ENCODE data around the gene CD80. TPM values are rescaled to one million over a fixed set of nuclear protein-coding genes. Genes with fewer than 3 reads are reported as not detected.
"Not testable (repeated sequence)": the region's sequence is repeated elsewhere in the genome, so short reads cannot be mapped to it uniquely, and the experiment has no call there.

The CD80 gene
- total RNA-seq, 2 experiments from 2014 or later: 0.17 to 0.41 TPM

- no peaks in the 10 kb centered on the region for H3K4me1 Mint-ChIP-seq (ENCODE audit: low read depth)
- Histone ChIP-seq H3K27me3 (ENCODE audit: control insufficient read depth in 1 of 2, insufficient read depth in 2 of 2, low read length in 2 of 2) (no peaks in the 10 kb centered on the region), H3K4me1 (ENCODE audit: insufficient read depth, low read length) (no peaks in the 10 kb centered on the region), H3K9me3 (ENCODE audit: control insufficient read depth in 1 of 2, insufficient read depth in 1 of 2, low read length in 2 of 2) (no peaks in the 10 kb centered on the region), H3K4me3 (ENCODE audit: low read length) (no peak overlapping the region), H3K36me3 (ENCODE audit: insufficient read depth, low read length) (no peaks in the 10 kb centered on the region), H3K27ac (ENCODE audit: low read depth in 1 of 2, low read length in 2 of 2) (no peak overlapping the region)
- intact Hi-C loops (cut with DNase I, micrococcal nuclease): no loop called here
- H3K36me3 Mint-ChIP-seq (ENCODE audit: low read depth): no peaks in the 10 kb centered on the region
- CTCF ChIA-PET: no interaction called here
- TF ChIP-seq CTCF (IDR thresholded peaks at IDR 0.05): no peak
- no peak overlapping the region for H3K4me3 Mint-ChIP-seq
- DNase-seq (no peak), ATAC-seq (ENCODE audit: poor library complexity) (no peak)
- peaks cover 24% of the 10 kb centered on the region for H3K27me3 Mint-ChIP-seq
- no peak overlapping the region for H3K27ac Mint-ChIP-seq
- POLR2A ChIA-PET: no interaction called here
- H3K9me3 Mint-ChIP-seq: no peaks in the 10 kb centered on the region
Measured at GRCh38 chr3:119571230-119571629, 11.8 kb upstream of the CD80 start.

GRCh38 chr3:119570229-119570628 is 10.8 kb upstream of the CD80 start:
- DNase-seq (peak in 3 of 14 experiments; percentile 23 to 59 (median 50)), ATAC-seq (ENCODE audit: poor library complexity) (no peak)
- H3K4me1 Mint-ChIP-seq (ENCODE audit: low read depth): no peaks in the 10 kb centered on the region
- no peaks in the 10 kb centered on the region for H3K36me3 Mint-ChIP-seq (ENCODE audit: low read depth)
- Histone ChIP-seq H3K4me3 (ENCODE audit: low read length) (no peak overlapping the region), H3K9me3 (ENCODE audit: control insufficient read depth in 1 of 2, insufficient read depth in 1 of 2, low read length in 2 of 2) (no peaks in the 10 kb centered on the region), H3K4me1 (ENCODE audit: insufficient read depth, low read length) (no peaks in the 10 kb centered on the region), H3K27me3 (ENCODE audit: control insufficient read depth in 1 of 2, insufficient read depth in 2 of 2, low read length in 2 of 2) (no peaks in the 10 kb centered on the region), H3K36me3 (ENCODE audit: insufficient read depth, low read length) (no peaks in the 10 kb centered on the region), H3K27ac (ENCODE audit: low read depth in 1 of 2, low read length in 2 of 2) (no peak overlapping the region)
- ChIA-PET POLR2A (no interaction called here), CTCF (no interaction called here)
- no peak for TF ChIP-seq CTCF (IDR thresholded peaks at IDR 0.05)
- intact Hi-C loops (cut with DNase I, micrococcal nuclease): no loop called here
- peaks cover 24% of the 10 kb centered on the region for H3K27me3 Mint-ChIP-seq
- no peak overlapping the region for H3K27ac Mint-ChIP-seq
- no peaks in the 10 kb centered on the region for H3K9me3 Mint-ChIP-seq
- no peak overlapping the region for H3K4me3 Mint-ChIP-seq

- Mint-ChIP-seq H3K4me3 (no peak overlapping the region), H3K4me1 (ENCODE audit: low read depth) (no peaks in the 10 kb centered on the region), H3K27me3 (peaks cover 24% of the 10 kb centered on the region), H3K27ac (no peak overlapping the region), H3K9me3 (no peaks in the 10 kb centered on the region), H3K36me3 (ENCODE audit: low read depth) (no peaks in the 10 kb centered on the region)
- Histone ChIP-seq H3K27ac (ENCODE audit: low read depth in 1 of 2, low read length in 2 of 2) (no peak overlapping the region), H3K4me3 (ENCODE audit: low read length) (no peak overlapping the region), H3K9me3 (ENCODE audit: control insufficient read depth in 1 of 2, insufficient read depth in 1 of 2, low read length in 2 of 2) (no peaks in the 10 kb centered on the region), H3K36me3 (ENCODE audit: insufficient read depth, low read length) (no peaks in the 10 kb centered on the region), H3K4me1 (ENCODE audit: insufficient read depth, low read length) (no peaks in the 10 kb centered on the region), H3K27me3 (ENCODE audit: control insufficient read depth in 1 of 2, insufficient read depth in 2 of 2, low read length in 2 of 2) (no peaks in the 10 kb centered on the region)
- CTCF ChIA-PET: no interaction called here
- ATAC-seq (ENCODE audit: poor library complexity) (no peak), DNase-seq (no peak)
- POLR2A ChIA-PET: no interaction called here
- intact Hi-C loops (cut with DNase I, micrococcal nuclease): no loop called here
- no peak for TF ChIP-seq CTCF (IDR thresholded peaks at IDR 0.05)
Measured at GRCh38 chr3:119569156-119569555, 9.7 kb upstream of the CD80 start.

GRCh38 chr3:119563334-119563733 is 3.9 kb upstream of the CD80 start:
- H3K27me3 ChIP-seq (ENCODE audit: control insufficient read depth in 1 of 2, insufficient read depth in 2 of 2, low read length in 2 of 2); intact Hi-C loops (cut with DNase I, micrococcal nuclease); H3K36me3 ChIP-seq (ENCODE audit: insufficient read depth, low read length); H3K4me1 Mint-ChIP-seq (ENCODE audit: low read depth); H3K27ac Mint-ChIP-seq; H3K9me3 Mint-ChIP-seq; ATAC-seq (ENCODE audit: poor library complexity); H3K27ac ChIP-seq (ENCODE audit: low read depth in 1 of 2, low read length in 2 of 2); H3K9me3 ChIP-seq (ENCODE audit: control insufficient read depth in 1 of 2, insufficient read depth in 1 of 2, low read length in 2 of 2); POLR2A ChIA-PET; H3K27me3 Mint-ChIP-seq; H3K36me3 Mint-ChIP-seq (ENCODE audit: low read depth); H3K4me3 Mint-ChIP-seq; H3K4me3 ChIP-seq (ENCODE audit: low read length); DNase-seq: not testable (repeated sequence)
- peaks cover 16% of the 10 kb centered on the region for H3K4me1 ChIP-seq (ENCODE audit: insufficient read depth, low read length)
- CTCF ChIA-PET: interaction anchor here (0.9 kb wide), 1 partner anchor 21 kb away, joined by 3 read pairs; no protein-coding TSS in a partner anchor

Data from CD4-positive, alpha-beta T cell (primary cell).